D721Med (cell line): ENCODE data around the gene BOC.

Experiments used
- DNase-seq: peaks from one replicate; pipeline ENCODE4 v3.0.0; 2011; ENCODE audit warnings: low spot score; ENCODE audit not compliant: insufficient read length
- FAIRE-seq: peaks from 2 replicates; lab custom pipeline; 2011; peaks lifted over from hg19 to GRCh38; lab: Jason Lieb, UNC
- TF ChIP-seq, protein P1 (sequence below): IDR thresholded peaks from 2 replicates; pipeline ENCODE4 v1.5.1; 2012; ENCODE audit warnings: mild to moderate bottlenecking, control low read depth; ENCODE audit not compliant: insufficient read depth; ENCODE audit errors: missing control alignments

The BOC gene

DNA sequence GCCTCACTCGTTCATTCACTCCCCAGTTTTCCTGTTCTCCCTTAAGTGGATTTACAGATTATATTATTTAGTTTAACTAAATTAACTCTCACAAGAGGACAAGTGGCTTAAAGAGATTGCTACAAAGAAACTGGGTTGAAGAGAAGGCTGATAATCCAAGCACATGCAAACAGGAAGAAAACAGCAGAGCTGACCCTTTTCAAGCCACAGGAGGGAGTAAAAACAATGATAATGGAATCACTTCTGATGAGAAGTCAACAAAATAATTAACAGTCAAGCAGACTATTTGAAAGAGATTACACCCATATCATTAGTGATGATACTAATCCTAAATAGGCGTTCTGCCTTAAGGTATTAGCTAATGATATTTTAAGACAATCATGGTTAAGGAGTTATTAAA is 31.7 kb downstream of the BOC start:
- TF ChIP-seq, protein P1, sequence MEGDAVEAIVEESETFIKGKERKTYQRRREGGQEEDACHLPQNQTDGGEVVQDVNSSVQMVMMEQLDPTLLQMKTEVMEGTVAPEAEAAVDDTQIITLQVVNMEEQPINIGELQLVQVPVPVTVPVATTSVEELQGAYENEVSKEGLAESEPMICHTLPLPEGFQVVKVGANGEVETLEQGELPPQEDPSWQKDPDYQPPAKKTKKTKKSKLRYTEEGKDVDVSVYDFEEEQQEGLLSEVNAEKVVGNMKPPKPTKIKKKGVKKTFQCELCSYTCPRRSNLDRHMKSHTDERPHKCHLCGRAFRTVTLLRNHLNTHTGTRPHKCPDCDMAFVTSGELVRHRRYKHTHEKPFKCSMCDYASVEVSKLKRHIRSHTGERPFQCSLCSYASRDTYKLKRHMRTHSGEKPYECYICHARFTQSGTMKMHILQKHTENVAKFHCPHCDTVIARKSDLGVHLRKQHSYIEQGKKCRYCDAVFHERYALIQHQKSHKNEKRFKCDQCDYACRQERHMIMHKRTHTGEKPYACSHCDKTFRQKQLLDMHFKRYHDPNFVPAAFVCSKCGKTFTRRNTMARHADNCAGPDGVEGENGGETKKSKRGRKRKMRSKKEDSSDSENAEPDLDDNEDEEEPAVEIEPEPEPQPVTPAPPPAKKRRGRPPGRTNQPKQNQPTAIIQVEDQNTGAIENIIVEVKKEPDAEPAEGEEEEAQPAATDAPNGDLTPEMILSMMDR = peak; percentile 33
- no peak for DNase-seq
- FAIRE-seq = peak; percentile 74

- TF ChIP-seq, protein P1 = no peak
- DNase-seq = no peak
- FAIRE-seq = no peak
Measured at GRCh38 chr3:113243846-113244245, 32.5 kb downstream of the BOC start.

- TF ChIP-seq, protein P1 = no peak
- FAIRE-seq (no peak), DNase-seq (no peak)
Measured at GRCh38 chr3:113245761-113246161, 34.4 kb downstream of the BOC start.

DNA sequence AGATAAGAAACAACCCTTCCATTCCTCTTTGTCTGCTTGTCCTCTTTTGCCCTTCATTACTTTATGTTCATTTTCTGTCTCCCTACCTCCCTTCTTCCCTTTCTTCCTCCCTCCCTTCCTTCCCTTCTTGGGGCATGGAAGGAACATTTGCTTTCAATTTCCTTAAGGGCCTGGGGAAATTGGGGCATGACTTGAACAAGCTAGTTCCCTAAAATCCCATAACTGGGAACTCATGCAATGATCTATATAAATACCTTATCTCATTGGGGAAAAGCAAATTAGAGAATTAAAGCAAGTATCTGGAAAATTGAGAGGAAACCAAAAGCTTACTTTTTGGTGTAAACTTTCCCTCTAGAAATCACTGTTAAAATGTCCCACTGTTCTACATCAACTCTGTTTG is 35.7 kb downstream of the BOC start:
- no peak for FAIRE-seq
- no peak for DNase-seq

DNA sequence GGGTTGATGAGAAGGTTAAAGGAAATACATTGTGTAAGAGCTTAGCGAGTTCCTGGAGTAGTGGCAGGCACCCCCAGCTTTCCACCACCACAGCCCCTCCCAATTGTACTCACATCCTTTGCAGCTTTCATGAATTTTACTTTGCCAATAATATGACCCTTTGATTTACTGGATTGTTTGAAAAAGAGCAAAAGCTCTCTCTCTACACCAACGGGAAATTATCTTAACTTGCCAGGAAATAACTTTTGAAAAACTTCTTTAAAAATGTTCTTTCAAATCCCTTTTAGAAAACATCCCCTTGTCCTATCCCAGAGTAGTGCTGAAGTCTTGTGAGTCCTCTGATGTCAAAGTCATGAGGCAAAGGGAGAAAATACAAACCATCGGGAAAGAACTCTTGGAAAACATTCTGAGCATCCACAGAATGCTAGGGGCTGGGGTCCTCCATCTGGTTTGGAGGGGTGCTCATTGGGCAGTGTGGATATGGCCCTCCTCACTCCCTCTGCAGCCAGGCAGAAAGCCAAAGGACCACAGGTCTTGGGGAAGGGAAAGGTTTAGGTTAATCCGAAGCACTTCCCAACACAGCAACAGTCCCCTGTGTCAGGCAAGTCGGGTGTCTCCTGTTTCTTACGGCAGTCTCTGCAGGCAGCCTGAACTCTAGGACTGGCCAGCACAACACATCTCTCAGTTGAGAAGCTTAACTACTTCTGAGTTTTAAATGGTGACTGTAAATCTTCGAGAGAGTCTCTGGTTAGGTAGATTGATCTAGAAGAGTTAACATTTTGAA is 36.5 kb downstream of the BOC start:
- no peak for DNase-seq
- TF ChIP-seq, protein P1 = no peak
- FAIRE-seq = no peak

More for the DNA sequence above, 35.7 kb downstream of the BOC start:
- TF ChIP-seq, protein P1 = no peak

- DNase-seq = no peak
- TF ChIP-seq, protein P1 = no peak
- no peak for FAIRE-seq
Measured at GRCh38 chr3:113249111-113249510, 37.8 kb downstream of the BOC start.

DNA sequence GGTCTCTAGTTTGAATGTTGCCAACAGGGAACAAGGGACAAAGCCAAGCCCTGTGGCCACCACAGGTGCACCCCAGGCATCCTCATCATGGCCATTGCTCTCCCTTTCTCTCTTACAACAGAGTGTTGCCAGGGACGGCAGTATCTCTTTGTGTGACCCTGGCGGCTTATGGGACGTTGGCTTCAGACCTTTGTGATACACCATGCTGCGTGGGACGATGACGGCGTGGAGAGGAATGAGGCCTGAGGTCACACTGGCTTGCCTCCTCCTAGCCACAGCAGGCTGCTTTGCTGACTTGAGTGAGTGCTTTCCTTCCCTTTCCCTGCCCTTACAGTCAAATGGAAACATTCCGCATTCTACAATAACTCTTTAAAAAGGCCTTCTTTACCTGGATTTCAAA is 38.2 kb downstream of the BOC start:
- TF ChIP-seq, protein P1 = no peak
- FAIRE-seq = no peak
- no peak for DNase-seq
